ENCODE measurements around the gene CABLES1.

Gene CABLES1

DNA sequence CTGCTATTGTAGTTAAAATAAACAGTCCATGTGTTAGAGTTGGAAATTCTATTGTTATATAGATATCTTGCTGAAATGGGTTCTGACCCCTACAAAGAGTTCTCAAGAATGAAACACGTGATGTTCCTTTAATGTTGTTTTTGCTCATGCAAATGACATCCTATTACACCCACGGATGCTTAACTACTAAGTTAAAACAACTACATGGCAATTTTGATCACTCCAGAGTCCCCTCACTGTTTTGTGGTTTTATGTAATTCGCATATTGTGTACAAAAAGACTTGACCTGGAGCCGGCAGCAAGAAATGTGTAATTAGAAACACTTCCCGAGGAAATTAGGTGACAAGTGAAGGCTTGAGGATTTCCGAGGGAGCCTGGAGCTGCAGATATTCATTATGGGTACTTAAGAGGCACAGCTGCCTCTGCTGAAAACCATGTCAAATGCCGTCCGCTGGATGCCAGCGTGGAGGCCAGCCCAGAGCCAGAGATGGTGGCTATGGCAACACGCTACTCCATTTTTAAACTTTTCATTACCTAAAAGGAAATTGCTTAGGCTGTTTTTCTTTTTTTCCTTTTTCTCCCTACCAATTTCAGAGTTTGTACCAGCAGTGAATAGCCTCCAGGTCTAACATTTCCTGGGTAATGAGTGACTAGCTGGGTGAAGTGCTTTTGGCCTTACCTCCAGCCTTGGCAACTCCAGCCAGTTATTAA lies 21.0 kb upstream of the CABLES1 start:
- DNase-seq: no peak

- no peak for DNase-seq
Measured at GRCh38 chr18:23114911-23115310, 20.4 kb upstream of the CABLES1 start.

GRCh38 chr18:23115683-23116096 lies 19.6 kb upstream of the CABLES1 start:
- DNase-seq: no peak

- no peak for DNase-seq
Measured at GRCh38 chr18:23121133-23121532, 14.2 kb upstream of the CABLES1 start.

DNA sequence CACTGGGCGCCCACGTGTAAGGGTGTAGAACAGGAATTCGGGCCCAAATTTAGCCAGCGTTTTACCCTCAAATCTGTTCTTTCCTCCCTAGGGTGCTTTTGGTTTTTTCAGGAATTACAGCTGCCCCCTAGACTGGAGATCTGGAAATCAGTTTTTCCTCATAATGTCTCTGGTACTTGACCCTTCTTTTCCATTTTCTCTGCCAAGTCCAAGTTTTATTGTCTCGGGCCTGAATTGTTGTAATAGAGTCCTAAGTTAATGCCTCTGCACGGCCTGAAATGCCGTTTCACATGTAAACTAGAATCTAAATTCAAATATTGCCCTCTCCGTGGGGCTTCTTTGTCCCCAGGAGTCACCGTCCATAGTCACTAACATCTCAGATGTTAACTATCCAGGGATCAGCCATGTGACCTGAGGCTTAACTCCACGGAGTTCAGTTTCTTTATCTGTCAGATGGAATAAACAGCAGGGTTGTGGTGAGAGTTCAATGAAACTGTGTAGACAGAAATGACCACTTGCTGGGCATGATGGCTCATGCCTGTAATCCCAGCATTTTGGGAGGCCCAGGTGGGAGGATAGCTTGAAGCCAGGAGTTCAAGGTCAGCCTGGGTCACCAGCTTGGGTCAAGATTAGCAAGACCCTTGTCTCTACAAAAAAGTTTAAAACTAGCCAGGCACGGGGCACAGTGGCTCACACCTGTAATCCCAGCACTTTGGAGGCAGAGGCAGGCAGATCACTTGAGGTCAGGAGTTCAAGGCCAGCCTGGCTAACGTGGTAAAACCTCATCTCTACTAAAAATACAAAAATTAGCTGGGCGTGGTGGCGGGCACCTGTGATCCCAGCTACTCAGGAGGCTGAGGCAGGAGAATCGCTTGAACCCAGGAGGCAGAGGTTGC lies 12.7 kb upstream of the CABLES1 start:
- no peak for DNase-seq

- no peak for DNase-seq
Measured at GRCh38 chr18:23126376-23127056, 8.8 kb upstream of the CABLES1 start.

DNA sequence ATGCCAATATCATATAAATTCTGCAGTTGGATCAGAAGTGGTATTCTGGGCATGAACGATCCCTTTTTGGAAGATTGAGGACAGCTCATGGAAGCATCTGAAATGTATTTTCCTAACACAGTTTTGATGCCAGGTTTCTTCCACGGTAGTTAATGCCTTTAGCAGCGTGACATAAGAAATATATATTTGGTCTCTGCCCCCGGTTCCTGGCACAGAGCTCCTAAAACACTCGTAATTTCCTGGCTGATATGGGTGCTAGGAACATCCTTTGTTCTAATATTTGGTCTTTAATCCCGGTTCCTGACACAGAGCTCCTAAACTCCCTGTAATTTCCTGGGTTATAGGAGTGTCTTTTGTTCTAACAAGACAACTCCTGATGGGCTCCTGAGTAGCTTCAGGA lies 8.2 kb upstream of the CABLES1 start:
- DNase-seq: no peak

DNA sequence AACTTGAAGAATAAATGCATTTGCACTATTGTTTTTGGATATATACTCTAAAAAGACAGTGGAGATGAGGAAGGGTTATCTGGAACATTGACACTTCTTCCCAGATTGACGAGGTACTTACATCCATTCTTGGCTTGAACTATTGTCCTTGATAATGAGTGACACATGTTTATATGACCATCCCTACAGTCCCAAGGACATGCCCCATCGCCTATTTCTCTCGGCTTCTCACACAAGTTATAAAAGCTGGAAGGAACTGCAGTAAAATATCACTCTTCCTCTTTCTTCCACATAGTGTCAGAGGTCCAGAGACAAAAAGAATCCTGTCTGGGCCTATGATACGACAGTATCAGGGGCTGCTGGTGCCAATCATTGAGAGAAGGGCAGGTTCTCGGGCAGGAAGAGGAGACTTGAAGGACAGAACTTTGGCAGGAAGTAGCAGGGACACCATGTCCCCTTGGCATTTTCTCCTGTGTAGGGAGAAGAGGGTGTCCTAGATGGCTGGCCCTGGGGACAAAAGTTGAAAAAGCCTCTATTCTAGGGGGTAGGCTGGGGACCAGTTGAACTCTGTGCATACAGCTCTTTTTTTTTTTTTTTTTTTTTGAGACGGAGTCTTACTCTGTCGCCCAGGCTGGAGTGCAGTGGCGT lies 5.8 kb upstream of the CABLES1 start:
- no peak for DNase-seq

- peak; percentile 44 to 69 for DNase-seq
Measured at GRCh38 chr18:23131693-23132319, 3.5 kb upstream of the CABLES1 start.

- DNase-seq: peak; percentile 22 to 47
Measured at GRCh38 chr18:23133860-23134779, 1.2 kb upstream of the CABLES1 start.

DNA sequence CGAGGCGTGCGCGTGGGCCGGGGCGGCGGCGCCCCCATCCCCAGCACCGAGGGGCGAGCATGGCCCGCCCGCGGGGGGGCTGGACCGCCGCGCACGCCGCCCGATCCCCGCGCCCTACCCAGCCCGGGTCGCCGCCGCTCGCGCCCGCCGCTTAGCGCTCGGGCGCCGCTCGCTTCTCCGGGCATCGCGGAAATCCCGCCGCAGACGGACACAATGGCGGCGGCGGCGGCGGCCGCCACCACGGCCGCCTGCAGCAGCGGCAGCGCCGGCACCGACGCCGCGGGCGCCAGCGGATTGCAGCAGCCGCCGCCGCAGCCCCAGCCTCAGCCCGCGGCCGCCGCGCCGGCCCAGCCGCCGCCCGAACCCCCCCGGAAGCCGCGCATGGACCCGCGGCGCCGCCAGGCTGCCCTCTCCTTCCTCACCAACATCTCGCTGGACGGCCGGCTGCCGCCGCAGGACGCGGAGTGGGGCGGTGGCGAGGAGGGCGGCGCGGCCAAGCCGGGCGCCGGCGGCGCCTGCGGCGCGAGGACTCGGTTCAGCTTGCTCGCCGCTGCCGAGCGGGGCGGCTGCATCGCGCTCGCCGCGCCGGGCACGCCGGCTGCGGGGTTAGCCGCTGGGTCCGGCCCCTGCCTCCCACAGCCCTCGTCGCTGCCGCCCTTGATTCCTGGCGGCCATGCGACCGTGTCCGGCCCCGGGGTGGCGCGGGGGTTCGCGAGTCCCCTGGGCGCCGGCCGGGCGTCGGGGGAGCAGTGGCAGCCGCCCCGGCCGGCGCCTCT lies 453 bp downstream of the CABLES1 start:
- peak in 1 of 2 donors; percentile 48 for DNase-seq

DNA sequence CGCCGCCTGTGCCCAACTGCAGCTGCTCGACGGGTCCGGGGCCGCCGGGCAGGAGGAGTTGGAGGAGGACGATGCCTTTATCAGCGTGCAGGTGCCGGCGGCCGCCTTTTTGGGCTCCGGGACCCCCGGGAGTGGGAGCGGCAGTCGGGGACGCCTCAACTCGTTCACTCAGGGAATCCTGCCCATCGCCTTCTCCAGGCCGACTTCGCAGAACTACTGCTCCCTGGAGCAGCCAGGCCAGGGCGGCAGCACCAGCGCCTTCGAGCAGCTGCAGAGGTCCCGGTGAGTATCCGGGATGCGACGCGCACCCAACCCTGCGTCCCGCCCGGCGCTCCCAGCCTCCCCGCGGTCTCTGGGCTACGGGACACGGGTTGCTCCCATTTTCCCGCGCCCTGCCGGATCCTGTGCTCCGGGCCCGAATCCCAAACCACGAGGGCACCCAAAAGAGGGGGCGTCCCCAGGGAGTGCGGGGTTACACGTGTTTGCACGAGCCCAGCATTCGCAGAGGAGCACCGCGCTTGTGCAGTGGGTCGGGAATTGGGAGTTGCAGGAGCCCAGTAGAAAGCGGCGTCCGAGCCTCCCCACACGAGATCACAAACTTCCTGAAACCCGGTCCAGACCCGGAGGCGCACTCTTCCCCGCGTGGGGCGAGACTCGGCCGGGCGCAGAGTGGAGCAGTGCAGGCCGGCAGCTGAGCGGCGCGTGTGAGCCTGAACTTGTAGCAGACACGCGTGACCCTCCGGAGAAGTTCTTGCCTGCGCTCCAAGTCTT lies 1.2 kb downstream of the CABLES1 start:
- peak in 1 of 2 donors; percentile 26 for DNase-seq

DNA sequence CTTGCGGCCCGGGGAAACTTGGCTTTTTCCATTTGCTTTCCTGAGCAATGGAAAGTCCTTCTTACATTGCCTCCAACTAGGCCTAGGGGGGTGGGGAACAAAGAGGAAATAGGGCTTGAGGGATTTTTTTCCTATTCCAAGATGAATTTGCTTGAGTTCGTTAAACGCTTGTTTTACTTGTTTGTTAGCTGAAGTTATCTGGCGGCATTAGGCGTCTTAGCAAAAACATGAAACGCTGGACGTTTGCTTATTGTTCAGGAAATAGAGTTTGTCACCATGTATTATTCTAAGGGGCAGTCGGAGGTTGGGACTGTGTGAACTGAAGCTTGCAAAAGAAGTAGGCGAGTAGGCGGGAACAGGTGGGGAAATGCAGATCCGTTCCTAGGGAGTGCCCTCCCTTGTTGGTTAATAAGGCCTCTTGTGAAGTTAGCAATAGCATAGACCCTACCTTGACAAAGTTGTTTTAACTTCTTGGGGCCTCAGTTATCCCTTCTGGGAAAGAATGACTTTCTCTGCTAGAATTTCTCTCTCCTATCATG lies 1.9 kb downstream of the CABLES1 start:
- DNase-seq: no peak

GRCh38 chr18:23137788-23138216 lies 2.5 kb downstream of the CABLES1 start:
- DNase-seq: no peak

DNA sequence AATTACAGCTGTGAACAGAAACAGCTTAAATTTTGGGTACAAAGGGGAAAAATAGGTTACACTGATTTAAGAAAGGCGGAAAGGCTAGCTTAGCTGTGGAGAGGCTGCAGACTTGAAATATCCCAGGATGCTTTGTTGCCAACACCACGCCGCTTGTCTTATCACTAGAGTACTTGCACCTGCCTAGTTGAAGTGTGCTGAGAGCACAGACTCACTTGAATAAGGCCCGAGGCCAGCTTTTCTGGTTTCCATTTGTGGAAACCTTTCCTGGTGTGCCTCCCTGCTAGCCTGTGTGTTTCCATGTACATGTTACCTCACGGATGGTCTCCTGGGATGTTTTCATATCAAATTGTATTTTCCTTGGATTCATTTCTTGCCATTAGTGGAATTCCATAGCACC lies 3.2 kb downstream of the CABLES1 start:
- no peak for DNase-seq

- no peak for DNase-seq
Measured at GRCh38 chr18:23141104-23141999, 6.1 kb downstream of the CABLES1 start.

- no peak for DNase-seq
Measured at GRCh38 chr18:23142251-23142929, 7.1 kb downstream of the CABLES1 start.

Measured in stimulated activated CD4-positive, alpha-beta T cell treated with anti-CD3 and anti-CD28 coated beads, Interleukin-2, amount 100 ng/mL, for 24 hours (primary cell).